ENCODE data around the gene NLRP9.

Gene NLRP9

DNA sequence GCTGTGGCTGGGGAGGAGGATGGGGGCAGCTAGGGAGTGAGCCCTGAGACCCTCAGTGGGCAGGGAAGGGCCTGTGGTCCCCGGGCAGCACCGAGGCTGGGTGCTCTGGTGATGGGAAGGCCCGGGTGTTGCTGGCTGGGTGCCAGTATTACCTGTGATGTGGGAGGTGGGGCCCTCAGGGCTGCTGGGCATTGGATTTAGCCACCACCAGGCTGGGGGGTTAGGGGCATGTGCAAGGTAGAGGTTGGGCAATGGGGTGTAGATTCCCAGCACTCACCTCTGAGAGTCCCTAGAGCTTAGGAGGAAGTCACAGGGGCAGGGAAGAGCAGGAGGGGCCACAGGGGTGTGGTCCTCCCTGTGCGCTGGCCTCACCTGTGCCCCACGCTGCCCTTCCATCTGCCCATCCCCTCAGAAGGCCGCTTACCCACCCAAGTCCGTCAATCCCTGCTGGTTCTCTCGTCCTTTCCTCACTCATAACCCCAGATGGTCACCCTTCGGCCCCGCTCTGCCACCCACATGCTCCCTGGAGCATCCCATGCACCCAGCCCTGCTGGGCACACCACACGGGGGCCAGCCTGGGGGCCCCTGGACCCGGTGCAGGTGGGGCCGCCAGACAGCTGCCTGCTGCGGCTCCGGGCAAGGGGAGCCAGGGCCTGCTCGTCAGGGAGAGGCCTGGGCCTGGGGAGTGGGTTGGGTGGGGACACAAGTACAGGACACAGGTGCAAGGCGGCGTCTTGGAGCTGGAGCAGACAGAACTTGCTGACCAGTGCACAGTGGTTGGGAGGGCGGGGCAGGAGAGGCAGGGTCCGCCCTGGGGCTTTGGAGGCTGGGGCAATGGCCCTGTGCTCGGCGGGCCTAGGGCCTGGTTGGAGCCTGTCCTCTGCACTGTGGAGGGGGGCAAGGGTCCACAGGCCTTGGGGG is 50.7 kb downstream of the NLRP9 start:
- no peak for DNase-seq

DNA sequence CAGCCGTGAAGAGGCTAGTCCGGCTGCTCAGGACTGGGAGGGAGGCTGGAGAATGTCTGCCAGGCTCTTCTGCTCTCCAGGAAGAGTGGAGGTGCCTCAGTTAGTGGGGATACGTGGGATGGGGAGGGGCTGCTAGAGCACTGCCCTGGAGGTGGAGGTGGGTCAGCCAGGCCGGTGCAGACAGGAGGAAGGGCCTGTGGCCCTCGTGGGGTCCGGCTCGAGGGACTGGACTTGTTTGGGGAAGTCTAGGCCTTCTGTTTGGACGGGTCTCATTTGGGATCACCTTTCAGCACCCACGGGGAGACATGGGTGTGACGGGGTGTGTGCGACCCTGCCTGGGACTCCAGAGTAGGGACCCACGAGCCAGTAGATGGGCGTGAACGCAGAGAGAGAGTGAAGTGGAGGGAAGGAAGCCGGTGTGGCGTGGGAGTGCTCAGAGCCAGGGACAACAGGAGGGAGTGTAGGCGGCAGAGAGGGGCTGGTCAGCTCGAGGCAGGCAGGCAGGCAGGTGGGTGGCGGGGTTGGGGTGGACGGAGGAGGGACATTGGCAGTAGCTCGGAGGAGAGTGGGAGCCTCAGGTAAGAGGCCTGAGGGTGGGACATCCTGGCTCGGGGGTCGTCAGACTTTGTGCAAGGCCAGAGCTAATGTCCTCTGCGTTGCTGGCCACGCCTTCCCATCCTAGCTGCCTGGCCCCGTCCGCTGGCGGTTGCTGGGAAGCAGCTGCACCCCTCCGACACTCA is 51.7 kb downstream of the NLRP9 start:
- DNase-seq = no peak

DNA sequence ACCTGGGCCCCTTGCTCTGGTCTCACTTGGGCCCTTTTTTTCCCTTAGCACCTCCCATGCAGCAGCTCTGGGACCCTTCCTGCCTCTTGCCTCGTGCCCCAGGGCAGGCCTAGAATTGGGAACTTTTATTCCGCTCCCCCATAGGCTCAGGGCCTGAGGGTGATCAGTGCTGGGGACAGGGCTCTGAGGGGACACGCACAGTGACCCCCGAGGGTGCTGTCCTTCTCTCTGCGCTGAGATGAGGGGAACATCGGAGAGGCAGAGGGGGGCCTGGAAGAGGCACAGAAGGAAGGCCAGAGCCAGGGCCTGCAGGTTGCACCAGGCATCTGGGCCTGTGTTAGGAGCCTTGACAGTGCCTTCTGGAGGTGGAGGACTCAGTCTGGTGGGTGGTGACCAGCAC is 52.4 kb downstream of the NLRP9 start:
- DNase-seq = no peak

DNA sequence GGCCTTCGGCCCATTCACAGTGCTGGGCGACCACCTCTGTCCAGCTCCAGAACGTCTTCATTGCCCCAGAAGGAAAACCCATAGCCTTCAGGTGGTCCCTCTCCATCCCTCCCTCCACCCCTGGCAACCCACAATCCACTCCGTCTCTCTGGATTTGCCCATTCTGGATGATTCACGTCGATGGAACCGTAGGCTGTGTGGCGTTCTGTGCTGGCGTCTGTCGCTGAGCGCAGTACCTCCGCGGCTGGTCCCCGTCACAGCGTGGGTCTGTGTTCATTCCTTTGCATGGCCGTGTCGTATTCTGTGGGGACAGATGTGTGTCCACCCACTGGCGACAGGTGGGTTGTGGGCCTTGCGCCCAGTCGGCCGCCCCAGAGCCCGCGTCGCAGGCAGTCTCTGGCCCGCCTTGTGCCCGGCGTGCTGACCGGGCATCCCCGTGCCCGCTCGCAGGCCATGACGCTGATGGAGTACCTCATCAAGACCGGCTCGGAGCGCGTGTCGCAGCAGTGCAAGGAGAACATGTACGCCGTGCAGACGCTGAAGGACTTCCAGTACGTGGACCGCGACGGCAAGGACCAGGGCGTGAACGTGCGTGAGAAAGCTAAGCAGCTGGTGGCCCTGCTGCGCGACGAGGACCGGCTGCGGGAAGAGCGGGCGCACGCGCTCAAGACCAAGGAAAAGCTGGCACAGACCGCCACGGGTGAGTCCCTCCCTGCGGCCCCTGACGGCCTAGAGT is 53.1 kb downstream of the NLRP9 start:
- no peak for DNase-seq

DNA sequence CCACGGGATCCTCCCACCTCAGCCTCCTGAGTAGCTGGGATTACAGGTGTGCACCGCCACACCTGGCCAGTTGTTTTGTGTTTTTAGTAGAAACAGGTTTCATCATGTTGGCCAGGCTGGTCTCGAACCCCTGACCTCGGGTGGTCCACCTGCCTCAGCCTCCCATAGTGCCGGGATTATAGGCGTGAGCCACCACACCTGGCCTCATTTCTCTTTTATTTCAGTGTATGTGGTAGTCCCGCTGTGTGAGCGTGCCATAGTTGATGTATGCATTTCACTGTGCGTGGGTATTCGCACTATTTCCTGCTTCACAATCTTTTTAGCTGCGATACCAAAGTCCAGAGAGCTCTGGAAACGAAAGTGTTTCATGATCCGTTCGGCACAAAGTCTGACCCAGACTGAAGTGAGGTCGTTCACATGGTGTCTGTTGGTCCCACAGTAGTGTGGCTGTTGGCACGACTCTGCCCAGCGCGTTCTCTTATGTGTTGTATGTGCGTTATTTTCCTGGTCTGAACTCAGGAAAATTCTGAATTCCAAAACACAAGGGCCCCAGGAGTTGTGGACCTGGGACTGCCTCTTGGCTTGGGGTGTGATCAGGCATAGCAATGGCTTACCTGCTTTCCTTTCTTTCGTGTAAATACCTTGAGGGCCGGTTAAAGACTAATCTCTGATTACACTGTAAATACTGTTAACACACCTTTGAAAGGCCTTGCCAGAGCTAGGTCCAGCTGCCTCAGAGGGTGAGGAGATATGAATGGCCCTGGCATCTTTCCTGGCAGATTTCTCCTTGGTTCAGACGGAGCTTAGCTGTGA is 54.5 kb downstream of the NLRP9 start:
- DNase-seq = no peak

DNA sequence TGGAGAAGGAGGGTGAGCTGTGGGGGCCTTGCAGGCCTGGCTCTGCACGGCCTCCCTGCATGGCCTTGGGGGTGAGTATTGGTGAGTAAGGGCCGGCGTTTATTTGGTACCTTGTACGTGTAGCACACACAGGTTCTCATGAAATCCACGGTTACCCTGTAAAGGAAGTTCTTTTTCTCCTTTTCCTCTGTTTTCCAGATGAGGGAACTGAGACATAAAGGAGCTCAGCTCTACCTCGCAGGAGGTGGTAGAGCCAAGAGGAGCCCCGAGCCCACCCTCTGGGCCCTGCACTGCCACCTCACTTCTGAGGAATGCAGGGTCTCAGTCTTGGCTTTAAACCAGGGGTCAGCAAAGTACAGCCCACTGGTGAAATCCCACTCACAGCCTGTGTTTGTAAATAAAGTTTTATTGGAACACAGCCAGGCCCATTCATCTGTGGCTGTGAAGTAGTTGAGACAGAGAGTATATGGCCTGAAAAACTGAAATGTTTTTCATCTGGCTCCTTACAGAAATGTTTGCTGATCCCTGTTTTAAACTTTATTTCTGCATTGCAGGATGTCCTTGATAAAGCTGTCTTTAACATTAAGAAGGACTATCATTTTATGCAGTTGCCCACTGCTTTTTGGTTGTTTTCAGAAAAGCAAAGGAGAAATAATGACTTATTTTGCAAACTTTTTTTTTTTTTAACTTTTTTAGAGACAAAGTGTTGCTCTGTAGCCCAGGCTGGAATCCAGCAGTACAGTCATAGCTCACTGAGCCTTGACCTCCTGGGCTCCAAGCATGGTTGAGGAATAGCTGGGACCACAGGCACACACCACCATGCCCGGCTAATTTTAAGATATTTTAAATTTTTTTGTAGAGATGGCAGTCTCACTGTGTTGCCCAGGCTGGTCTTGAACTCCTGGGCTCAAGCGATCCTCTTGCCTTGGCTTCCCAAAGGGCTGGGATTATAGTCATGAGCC is 56.8 kb downstream of the NLRP9 start:
- no peak for DNase-seq

DNA sequence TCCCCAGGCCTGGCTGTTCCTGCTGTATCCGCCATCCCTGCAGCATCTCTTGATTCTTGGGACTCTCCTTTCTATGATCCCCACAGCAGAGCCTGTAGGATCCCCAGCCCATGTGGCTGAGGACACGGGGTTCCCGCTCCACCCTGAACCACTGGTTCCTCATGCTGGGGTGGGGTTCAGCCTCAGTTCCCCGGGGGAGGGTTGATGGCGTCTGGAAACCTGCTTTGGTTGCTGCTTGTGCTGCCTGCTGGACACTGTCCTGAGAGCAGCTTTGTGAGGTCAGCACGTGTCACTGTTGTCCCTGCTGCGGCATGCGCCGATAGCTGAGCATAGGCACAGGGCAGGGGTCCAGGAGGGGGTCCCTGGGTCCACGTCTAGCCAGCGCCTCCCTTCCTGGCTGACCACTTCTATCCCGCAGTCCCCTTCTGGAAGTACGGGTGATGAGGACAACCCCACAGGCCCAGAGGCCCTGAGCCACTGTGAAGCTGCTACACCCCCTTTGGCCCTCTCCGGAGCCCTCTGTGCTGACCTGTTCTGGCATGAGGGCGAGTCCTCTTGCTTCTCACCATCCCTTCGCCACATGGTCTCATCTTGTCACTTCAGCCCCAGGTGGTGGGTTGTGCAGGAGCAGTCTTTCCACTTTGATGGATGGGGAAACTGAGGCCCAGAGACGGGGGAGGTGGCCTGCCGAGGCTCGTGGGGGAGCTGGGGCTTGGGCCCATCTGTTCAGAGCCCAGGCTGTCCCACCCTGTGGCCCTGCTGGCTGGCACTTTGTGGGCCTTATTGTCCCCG is 57.7 kb downstream of the NLRP9 start:
- no peak for DNase-seq

DNA sequence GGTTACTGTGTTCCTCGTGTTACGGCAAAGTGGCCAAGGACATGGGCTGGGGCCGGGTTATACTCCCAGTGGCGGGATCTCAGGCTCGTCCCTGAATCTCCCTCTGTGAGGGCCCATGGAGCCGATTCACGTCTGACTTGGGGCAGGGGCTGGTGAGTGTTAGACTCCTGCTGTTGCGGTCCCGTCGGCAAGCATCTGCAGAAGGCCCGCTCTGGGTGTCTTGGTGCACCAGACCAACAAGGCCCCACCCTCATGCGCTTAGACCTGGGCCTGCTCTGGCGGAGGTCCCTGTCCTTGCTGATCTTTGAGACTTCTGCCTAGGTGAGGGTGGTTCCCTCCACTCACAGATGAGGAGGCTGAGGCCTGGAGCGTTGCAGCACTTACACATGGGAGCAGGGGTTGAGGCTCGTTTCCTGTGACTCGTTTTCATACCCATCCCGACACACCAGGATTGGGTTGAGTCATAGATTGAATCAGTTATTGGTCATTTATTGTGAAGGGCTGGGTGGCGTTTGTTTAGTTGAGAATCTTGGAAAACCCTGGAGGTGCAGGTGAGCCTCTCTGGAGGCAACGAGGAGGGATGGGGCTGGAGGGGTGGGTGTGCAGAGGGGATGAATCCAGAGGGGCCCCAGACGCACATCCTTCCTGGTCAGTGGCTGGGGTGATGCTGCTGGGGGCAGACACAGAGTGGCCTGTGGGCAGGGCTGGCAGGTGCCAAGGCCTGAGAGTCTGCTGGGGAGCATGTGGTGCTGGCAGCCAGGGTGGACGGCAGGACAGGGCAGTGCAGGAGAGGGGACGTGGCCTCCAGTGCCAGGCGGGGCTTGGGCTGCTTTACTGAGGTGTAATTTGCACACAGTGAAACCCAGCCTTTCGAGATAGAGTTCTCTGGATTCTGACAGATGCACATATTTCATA is 58.6 kb downstream of the NLRP9 start:
- no peak for DNase-seq

DNA sequence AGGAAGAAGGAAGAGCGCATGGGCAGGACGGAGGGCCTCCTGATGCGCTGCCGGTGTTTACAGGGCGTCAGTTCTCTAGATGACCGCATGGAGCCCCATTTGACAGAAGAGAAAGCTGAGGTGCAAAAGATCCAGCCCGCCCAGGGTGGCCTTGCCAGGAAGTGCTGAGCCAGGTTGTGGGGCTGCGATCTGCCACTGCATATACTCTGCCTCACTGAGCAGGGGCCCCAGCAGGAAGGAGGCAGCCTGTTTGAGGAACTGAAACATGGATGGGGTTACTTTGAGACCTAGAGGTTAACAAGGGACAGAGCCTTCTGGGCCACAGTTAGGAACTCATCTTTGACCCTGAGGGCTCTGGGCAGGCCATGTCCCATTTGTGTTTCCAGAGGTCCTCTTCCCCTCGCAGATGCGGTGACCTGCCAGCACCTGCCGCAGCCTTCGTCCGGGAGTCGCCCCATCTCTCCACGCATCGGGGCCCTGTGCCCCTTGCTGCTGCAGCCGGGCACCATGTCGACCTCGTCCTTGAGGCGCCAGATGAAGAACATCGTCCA is 60.0 kb downstream of the NLRP9 start:
- DNase-seq = no peak

DNA sequence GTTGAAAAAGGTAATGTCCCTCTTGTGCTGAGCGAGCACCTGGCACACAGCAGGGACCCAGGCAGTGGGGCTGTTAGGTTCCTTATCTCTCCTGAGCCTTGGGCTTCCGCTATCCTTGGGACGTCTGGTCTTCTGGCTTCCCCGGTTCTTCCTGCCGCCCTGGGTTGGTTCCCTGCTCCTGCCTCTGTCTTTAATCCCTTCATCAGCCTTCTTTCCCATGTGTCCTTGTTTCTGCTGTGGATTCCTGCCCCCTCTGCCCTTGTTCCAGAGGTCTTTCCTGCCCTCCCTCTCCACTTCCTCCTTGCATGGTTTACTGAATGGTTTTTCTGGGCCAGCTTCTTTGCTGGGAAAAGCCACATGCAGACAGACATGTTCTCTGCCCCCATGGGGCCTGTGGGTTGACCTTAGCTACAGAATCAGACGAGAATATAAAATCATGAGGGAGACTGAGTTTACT is 60.6 kb downstream of the NLRP9 start:
- DNase-seq = no peak

DNA sequence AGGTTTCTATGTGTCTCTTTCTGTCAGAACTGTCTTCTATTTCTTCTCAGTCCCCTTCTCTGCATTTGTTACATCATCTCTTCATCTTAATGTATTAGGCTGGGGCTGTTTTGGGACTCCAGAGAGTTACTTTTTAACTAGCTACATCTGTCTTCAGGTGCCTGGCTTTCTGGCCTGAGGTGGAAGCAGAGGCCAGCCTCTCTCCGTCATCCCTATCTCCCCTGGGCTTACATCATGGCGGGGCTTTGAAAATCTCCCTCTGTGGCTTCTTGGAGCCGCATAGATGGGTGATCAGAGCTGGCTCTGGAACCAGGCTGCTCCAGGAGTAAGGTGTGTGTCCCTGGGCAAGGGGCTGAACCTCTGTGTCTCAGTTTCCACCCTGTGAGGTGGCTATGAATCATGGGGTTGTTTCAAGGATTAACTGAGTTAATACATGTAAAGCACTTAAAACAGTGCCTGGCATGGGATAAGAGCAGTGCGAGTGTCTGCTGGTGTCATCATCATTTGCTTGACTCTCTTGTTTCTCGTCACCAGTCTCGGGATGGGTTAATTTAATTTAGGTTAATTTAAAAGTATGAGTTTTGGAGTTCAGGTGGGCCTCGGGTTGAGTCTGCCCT is 61.2 kb downstream of the NLRP9 start:
- DNase-seq = no peak

DNA sequence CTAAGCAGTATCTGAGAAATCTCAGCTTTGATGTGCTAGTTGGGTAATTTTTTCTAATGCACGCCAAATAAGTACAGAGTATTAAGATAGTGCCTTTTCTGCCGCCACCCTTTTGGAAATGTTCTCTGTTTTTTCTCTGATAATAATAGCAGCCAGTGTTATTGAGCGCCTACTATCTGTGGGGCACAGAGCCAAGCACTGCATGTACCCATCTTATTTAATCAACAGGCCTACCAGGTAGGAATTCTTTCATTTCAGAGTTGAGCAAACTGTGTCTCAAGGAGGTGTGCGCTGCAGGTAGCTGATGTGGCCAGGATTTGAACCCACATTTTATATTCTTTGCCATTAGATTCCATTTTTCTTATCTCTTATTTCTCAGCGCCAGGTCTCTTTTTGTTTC is 61.8 kb downstream of the NLRP9 start:
- no peak for DNase-seq

DNA sequence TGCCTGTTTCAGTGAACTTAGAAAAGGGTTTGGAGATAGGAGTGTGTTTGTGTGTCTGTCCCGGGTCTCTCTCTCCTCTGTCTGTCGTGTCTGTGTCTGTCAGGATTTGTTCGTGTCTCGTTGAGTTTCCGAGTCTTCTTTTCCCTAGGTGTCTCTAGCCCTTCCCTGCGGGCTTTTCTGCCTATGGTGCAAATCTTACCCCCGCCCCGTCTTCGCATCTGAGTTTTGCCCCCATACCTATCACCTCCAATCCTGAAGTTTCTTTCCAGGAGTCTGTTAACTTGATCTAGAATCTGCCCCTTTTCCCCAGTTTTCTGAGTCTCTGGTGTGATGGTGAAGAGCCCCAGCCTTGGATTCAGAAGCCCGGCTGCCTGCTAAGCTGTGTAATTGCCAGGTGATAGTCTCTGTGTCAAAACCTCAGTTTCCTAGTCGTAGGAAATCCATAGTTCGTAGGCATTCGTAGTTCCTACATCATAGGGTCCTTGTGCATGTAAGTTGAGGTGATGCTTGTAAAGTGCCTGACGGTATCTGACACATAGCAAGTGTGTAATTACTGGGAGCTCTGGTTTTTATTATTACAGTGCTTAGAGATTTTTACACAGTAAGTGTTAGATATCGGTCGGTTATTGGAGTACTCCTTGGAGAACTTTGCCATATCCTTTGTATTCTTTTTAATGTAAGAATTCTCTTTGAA is 62.4 kb downstream of the NLRP9 start:
- no peak for DNase-seq

DNA sequence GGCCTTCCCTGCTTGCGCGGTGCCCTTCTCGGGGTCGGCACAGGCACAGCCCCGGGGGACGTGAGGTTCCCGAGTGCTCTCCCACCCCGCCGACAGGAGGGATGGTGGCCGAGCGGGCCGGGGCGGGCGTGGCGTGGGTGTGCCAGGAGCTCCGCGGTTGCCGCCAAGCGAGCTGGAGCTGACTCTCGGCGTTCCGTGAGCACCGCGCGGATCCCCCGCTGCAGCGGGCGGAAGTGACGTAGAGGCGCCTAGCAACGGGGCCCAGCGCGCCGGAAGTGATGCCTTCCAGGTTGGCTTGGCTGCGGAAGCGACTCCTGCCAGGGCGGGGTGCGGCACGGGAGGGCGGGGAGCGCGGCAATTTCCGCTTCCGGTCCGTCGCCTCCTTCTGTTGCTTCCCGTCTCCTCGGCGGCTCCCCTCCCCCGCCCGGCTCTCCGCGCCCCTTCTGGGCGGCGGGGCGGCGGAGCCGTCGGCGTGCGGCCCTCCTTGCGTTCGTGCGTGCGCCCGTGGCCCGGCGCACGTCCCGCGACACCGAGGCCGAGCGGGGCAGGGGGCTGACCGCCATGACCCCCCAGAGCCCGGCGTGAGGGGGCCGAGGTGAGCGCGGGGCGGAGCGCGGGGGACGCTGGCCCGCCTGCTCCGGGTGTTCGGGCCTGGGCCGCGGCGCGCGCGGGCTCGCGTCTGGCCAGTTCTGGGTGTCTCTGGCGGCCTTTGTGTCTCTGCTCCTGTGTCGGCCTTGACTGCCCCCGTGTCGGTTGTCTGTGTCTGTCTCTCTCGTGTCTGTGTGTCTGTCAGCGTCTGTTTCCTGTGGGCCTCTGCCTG is 63.2 kb downstream of the NLRP9 start, which contains the start of gene EPN1:
EPN1 (plus strand) TSS at position 386 of the 820 bp plus-strand sequence. CDS start 3,402 bp downstream, outside the sequence.
- peak; percentile 94 to 99 for DNase-seq

DNA sequence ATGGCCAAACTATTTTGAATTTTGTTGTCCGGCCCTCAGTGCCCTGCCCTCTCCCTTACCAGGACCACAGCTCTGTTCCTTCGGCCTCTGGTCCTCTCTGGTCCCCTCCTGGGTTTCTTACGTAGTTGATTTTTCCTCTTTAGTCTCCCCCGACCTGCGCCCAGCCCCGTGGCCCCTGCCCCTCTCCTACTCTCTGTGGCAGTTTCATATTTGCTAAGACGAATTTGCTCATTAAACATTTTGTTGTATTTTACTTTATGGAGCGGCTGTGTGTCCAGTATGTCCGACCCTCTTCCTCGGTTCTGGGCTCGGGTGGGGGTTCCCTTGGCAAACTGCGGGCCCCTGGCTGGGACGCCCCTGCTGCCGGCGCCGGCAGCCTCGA is 63.8 kb downstream of the NLRP9 start:
- no peak for DNase-seq

DNA sequence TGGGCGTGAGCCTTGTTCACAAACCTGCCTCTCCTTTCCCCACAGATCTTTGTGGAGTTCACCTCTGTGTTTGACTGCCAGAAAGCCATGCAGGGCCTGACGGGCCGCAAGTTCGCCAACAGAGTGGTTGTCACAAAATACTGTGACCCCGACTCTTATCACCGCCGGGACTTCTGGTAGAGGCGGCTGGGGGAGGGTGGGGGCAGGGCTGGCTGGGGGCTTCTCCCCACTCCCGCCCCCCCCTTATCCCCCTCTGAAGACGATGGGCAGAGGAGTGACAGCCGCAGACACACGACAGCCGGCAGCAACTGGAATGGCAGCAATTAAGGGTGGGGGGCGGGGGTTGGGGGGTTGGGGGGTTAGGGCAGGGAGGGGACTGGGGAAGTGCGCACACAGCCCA is 64.3 kb downstream of the NLRP9 start:
- no peak for DNase-seq

DNA sequence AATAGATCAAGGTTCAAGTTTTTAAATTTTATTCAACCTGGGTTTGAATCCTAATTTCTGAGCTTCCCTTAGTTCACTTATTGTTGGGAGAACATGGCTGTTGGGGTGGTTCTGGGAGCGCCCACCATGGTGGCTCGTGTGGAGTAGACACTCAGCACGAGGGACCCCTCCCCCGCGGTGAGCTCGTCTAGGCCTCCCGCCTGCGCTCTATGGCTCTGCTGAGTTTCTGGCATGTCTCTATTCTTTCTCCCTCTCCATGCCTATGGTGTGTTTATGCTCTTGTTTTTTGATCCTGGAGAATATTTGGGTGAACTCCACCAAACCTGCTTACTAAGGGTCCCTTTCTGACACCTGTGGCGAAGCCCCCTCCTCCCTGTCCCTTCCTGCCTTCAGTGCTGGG is 64.7 kb downstream of the NLRP9 start:
- no peak for DNase-seq
